GM19328 (cell line): ENCODE results near the gene HOXB8.

ENCODE experiments used
- ATAC-seq: cut with Tn5 transposase; IDR thresholded peaks from one replicate; pipeline ENCODE4 v1.9.1; 2021; ENCODE audit warnings: mild to moderate bottlenecking, moderate library complexity; ENCODE audit not compliant: unreplicated experiment

HOXB8 gene

GRCh38 chr17:48637323-48638260 is 22.5 kb upstream of the HOXB8 start:
- no peak for ATAC-seq

DNA sequence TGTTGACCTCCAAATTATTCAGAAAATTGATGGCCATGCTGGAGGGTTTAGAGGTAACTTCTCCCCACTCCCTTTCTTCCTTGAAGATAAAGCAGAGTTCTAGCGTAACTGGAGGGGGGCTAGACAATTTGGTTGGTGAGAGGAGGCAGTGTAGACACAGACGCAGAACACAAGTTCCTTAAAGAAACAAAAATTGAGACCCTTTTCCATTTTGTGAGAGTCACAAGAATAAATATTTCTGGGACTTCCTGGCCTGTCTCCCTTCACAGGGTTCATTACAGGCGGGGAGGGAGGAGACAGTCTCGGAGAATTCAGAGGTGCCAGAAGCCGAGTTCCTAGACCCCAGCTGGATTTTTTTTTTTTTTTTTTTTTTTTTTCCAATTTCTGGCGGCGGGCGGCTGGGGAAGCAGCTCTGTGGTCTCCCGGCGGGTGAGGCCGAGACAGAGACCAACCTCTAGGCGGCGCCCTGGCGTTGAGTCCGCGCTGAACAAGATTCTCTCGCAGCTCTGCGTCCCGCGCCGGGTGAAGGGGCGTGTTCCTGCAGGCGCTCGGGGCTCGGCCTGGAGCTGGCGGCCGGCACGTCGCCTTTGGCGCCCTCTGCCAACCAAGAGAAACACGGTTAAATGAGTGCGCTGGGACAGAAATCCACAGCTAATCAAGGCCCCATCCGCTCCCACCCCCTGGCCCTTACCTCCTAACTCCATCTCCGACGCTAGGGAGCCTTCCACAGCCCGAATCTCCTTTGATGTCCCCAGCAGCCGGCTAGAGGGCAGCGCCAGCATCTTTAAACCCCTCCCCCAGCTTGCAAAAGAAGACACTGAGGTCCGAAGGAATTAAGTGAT is 21.3 kb upstream of the HOXB8 start:
- ATAC-seq = no peak

DNA sequence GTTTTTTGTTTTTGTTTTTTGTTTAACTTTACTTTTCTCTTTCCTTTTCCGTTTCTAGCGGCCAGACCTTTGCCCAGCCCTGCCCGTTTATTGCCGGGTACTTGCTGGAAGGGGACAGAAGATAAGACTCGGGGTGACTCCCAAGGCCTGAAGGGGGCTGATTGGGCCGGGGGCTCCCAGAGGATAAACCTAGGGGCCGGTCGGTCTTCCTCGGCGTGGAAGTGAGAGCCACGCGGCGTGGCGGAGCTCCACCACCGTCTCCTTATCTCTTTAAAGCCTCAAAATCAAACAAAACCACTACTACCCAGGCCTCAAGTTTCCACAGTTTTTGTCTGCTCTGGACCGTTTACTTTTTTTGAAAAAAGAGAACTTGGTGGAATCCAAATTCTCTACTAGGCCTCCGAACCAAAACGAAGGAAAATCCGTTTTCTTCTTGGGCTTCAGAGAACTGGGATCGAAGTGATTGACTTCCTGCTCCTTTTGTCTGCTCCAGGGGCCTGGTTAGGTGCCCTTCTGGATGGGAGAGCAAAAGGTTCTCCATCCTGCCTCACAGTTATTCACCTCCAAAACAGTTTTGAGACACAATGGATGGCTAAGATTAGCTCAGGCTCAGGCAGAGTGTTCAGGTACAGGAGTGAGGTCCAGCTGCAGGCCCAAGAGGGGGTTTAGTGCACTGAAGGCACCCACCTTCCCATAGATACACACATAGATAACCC is 19.6 kb upstream of the HOXB8 start:
- ATAC-seq = no peak

DNA sequence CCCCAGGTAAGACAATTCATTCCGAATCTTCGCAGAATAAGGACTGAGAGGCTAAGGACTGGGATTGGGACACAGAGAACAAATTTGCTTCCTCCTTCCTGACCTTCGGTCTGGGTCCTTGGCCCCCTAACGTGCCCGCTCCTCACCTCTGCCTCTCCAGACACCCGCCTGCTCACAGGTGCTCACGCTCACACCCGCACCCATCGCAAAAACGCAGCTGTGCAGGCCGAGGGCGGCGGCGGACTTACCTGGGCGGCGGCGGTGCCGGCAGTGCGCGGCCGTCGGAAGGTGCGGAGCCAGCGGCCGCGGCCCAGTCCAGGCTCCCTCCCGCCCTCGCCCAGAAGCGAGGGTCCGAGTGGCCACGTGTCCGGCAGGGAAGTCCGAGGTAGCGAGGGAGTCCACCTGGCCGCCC is 18.2 kb upstream of the HOXB8 start:
- ATAC-seq = no peak

GRCh38 chr17:48632579-48633265 is 17.6 kb upstream of the HOXB8 start:
- no peak for ATAC-seq

GRCh38 chr17:48631693-48632578 is 16.8 kb upstream of the HOXB8 start:
- no peak for ATAC-seq

DNA sequence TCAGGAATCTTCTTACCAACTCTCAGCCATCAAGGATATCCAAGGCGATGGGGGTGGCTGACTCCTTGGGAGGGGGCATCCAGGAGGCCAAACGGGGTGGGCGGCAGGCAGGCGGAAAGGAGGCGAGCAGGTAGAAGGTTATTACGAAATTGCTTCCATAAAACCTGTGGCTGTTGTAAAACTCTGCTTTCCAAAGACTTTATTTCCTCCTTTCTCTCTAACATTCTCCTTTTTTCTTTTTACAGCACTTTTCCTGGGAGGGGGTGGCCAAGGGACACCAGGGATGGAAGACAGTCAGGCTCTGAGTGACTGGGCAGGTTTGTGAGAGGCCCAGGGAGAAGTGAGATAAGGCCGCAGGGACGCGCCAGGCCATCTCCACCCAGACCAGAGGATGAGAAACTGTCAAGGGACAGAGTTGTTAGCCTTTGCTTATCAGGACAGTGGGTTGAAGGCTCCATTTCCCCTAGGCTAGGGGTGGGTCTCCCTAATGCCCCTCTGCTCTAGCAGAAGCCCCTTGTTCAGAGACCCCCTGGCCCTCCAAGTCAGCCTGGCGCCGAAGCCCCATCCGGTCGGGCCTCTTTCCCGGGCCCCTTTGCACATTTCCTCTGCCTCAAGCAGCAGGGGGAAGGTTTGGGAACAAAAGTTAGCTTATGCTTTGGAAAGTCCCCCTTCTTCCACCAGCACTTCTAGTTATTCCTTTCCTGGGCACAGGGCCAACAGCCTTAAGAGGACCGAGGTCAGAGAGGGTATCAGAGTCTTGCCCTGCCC is 16.0 kb upstream of the HOXB8 start:
- ATAC-seq = no peak

DNA sequence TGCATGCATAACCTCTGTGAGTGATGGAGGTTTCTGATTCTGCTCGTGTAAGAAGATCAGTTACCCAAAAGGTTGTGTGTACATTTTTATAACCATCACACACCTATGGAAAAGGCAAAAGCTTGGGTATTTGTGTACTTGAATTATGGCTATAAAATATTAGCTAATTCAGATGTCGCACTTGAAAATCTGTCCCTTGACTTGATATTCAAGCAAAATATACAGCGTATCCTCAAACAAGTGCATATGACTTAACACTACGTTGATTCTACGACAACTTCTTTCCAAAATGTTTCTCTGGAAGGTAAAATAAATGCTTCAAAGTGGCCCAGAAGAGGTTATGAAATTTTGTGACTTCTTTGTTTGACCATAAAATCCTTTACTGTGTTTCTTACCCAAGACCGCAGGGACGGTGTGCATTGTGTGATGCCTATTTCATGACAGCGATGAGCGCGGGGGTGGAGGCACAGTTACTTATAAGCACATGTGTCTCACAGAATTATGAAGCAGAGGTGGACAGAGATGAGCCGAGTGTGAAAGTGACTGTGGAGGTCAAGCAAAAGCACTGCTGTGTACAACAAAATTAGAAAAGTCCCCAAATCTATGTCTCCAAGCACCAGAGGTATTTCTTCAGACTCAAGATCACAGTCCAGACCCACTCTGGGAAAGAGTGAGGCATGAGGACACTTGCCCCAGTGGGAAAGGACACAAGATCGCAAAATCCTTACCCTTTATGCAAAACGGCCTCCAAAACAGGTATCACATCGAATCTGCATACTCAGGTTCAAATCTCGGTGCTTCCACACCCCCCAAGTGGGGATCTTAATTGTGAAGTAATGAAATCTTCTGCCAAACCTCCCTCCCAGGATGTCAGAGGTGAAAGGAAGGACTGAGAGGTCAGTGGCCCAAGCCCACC is 15.2 kb upstream of the HOXB8 start:
- ATAC-seq = no peak

DNA sequence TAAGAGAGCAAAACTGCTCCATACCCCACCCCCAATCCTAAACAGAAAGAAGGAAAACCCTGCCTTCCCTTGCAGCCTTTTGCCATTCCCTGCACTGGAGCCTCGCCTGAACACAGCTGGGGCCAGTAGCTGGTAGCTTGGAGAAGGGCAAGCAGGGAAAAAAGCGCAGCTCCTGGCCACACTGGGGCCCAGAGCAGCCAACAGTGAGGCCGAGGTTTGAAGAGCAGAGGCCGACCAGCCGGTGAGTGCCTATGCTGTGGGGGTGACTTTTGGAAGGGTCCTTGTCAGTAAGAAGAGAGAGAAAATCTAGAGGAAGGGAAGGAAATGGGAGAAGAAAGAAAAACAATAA is 14.3 kb upstream of the HOXB8 start:
- no peak for ATAC-seq

DNA sequence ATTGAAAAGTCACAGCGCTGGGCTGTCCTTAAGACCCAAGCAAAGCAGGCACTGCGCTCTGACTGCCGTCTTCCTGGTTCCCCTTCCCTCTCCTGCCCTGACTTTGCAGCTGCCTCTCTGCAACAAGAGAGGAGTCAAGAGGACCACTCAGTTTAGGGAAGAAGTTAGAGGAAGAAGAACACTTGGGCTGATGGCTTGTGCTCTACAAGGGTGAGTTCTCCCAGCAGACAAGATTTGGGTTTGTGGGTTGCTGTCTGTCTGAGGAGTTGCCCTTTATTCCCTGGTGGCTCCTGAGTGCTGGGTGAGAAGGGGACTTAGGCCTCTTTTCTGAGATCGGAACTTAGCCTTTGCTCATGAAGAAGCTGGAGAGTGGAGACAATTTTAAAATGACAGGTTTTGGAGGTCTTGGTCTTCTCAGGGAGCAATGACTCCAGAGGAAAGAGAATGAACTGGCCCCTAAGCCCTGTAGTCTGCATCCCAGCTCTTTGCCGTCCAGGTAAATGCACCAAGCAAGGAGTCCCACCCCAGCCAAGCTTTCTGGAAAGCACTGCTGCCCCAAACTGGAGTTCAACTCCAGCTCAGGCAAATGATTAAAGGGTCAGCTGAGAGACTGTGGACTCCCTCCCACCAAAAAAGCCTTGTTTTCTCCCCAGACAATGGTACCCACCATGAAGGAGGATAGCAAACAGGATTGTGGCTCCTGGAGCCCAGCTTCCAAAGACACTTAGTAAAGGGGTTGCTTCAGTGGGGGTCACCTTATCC is 13.7 kb upstream of the HOXB8 start:
- no peak for ATAC-seq

- no peak for ATAC-seq
These were observed 12.8 kb upstream of the HOXB8 start for GRCh38 chr17:48627623-48628521.

DNA sequence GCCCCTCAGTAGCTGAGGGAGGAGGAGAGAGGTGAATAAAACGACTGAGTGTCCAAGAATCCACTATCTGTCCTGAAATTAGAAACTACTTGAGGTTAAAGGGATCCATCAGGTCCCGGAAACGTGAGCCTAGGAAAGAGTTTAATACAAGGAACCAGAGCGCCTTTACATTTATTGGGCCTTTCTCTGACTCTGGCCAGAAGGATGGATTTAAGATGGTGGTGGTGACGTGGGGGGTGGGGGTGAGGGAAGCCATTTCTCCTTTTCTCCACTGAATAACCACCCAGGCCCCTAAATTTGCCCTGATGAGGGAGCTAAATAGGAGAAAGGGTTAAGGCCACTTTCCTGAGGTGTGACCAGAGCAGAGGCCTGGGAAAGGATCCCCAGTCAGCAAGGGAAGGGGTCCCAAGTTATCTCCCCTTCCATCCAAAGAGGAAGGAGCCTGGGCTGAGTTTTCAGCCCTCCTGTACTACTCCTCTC is 12.1 kb upstream of the HOXB8 start:
- no peak for ATAC-seq

DNA sequence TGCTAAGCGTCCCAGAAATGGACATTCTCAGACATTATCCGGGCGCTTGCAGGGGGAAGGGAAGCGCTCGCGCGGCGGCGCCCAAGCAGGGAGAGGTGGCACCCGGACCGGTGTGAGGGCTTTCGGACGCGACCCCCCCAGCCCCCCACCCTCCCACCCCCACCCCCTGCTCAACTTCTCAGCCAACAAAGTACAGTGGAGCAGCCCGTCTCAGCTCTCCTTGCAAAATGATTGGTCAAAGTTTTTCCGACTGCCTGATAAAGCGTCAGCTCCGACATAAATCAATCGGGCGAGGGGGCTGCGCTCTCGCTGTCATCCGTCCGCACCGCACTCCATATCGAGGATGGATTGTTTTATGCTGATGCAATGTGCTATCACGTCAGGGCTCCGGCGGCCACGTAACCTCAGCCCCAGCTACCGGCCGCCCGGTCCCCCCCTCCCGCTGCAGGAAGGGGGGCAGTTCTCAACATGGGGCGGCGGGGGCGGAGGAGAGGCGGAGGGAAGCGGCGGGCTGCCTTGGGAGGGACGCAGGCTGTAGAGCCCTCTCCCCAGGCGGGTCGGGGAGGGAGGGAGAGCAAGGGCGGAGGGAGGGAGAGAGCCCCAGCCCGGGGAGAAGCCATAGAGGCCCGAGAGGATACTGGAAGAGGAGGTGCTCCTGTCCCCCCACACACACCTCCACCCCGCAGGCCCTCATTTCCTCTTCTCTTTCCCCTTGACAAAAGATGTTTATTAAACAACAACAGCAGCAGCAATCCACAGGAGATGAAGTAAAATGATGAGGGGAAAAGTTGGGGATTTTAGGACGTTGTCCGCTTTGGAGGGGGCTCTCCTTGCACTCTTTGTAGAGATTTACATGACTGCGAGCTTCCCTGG is 11.4 kb upstream of the HOXB8 start, which contains the start of gene HOXB9:
HOXB9 (minus strand) TSS at position 114 of the 873 bp plus-strand sequence; CDS start at position 25, 89 bp downstream.
- no peak for ATAC-seq

DNA sequence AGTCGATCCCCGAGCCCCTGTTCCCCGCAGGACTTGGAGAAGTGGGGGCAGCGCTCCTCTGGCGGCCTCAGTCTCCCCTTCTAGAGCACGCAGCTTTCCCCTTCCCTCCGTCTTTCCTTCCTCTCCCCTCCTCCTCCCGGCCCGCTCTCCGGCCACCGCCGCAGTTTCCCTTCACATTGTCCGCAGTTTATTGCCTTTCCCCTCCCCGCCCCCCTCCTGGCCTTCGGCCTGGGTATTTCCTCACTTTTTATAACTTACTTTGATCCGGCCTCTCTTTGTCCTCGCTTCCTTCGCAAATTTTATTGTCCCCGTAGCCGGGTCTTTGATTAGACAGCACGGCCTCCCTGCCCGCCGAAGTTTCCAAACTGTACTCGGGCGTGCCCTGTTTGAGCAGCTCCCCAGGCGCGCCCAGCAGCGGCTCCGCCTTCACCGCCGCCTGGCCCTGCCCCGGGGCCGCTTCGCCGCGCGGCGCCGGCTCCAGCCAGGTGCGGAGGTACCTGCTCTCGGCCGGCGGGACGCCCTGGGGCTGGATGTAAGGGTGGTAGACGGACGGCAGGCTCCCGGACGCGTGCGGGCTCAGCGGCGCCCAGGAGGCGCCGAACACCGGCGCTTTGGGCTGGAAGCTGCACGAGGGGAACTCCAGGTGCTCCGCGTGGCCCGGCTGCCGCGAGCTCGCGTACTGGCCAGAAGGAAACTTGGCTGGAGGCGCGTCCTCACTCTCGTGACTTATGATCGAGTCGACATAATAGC is 10.6 kb upstream of the HOXB8 start:
- ATAC-seq = no peak
